H1 (cell line): ENCODE results near the gene ZNF836. TPM values are rescaled to one million over a fixed set of nuclear protein-coding genes. Genes with fewer than 3 reads are reported as not detected.

Experiments
- CTCF ChIA-PET: fragments of 300-600 bp; sonication (Branson Sonifier 250); formaldehyde crosslinking; loops from one replicate; lab custom pipeline; 2021; ENCODE audit not compliant: partially characterized antibody; lab: Charles Lee
- POLR2A ChIA-PET: fragments of 300-600 bp; sonication (Branson Sonifier 250); formaldehyde crosslinking; loops from one replicate; lab custom pipeline; 2021; ENCODE audit warnings: inconsistent platforms; ENCODE audit not compliant: partially characterized antibody; lab: Charles Lee
- DNase-seq, 2 experiments: peaks; one replicate each; pipeline versions ENCODE4 v3.0.0 to v3.0.0-alpha.2; 2010 to 2022; ENCODE audit warnings: low spot score in 2 of 2, low read depth in 1 of 2, mixed read lengths in 1 of 2
- FAIRE-seq: peaks from 2 replicates; lab custom pipeline; 2011; peaks lifted over from hg19 to GRCh38; lab: Jason Lieb, UNC
- H2AFZ ChIP-seq: 2 replicates; pipeline ENCODE4 v1.8.1; 2012; ENCODE audit warnings: low read length, inconsistent platforms
- H2AK5ac ChIP-seq: 2 replicates; pipeline ENCODE4 v1.6.1; 2013; ENCODE audit warnings: low read depth, low read length
- H2BK120ac ChIP-seq: replicated peaks from 2 replicates; pipeline ENCODE3; 2013; ENCODE audit warnings: low read depth, low read length, inconsistent platforms
- H2BK12ac ChIP-seq: 2 replicates; pipeline ENCODE4 v1.6.1; 2013; ENCODE audit warnings: low read depth, low read length
- H2BK15ac ChIP-seq: 2 replicates; pipeline ENCODE4 v1.6.1; 2013; ENCODE audit warnings: low read length
- H2BK20ac ChIP-seq: 2 replicates; pipeline ENCODE4 v1.6.1; 2013; ENCODE audit warnings: low read length
- H2BK5ac ChIP-seq: 2 replicates; pipeline ENCODE4 v1.6.1; 2013; ENCODE audit warnings: low read depth, low read length
- H3K14ac ChIP-seq: 2 replicates; pipeline ENCODE4 v1.6.1; 2013; ENCODE audit warnings: inconsistent platforms; ENCODE audit not compliant: insufficient read length
- H3K18ac ChIP-seq: 2 replicates; pipeline ENCODE4 v1.6.1; 2013; ENCODE audit warnings: low read length; ENCODE audit errors: extremely low read depth
- H3K23ac ChIP-seq: 2 replicates; pipeline ENCODE4 v1.6.1; 2013; ENCODE audit warnings: inconsistent platforms; ENCODE audit not compliant: insufficient read length
- H3K23me2 ChIP-seq: 2 replicates; pipeline ENCODE4 v1.6.1; 2013; ENCODE audit warnings: low read depth, low read length
- H3K27ac ChIP-seq: 2 replicates; pipeline ENCODE4 v1.6.1; 2011; ENCODE audit warnings: low read depth, low read length, inconsistent platforms
- H3K27me3 ChIP-seq, 4 experiments: replicated peaks in 1 of 4; 1 replicate in 1 of 4; 2 replicates in 3 of 4; pipeline versions ENCODE4 v1.6.1 to v1.8.1; 2011 to 2013; ENCODE audit warnings: low read length in 3 of 4, mild to moderate bottlenecking in 3 of 4, inconsistent platforms in 2 of 4, mixed read lengths in 2 of 4, moderate library complexity in 1 of 4; ENCODE audit not compliant: control insufficient read depth in 3 of 4, insufficient read depth in 3 of 4; ENCODE audit errors: extremely low read depth in 1 of 4
- H3K36me3 ChIP-seq, 4 experiments: 2 replicates each; pipeline versions ENCODE4 v1.6.1 to v1.8.1; 2011 to 2013; ENCODE audit warnings: mild to moderate bottlenecking in 4 of 4, low read length in 3 of 4, moderate library complexity in 2 of 4, control low read depth in 1 of 4, inconsistent platforms in 1 of 4; ENCODE audit not compliant: insufficient read depth in 4 of 4, control insufficient read depth in 2 of 4
- H3K4ac ChIP-seq: replicated peaks from 2 replicates; pipeline ENCODE3; 2013; ENCODE audit warnings: low read length, low read depth, mixed read lengths, inconsistent platforms; ENCODE audit not compliant: insufficient read length
- H3K4me1 ChIP-seq, 4 experiments: replicated peaks in 1 of 4; 1 replicate in 1 of 4; 2 replicates in 3 of 4; pipeline versions ENCODE4 v1.6.1 to v1.8.1; 2011 to 2013; ENCODE audit warnings: low read length in 3 of 4, inconsistent platforms in 2 of 4, mixed read lengths in 1 of 4; ENCODE audit not compliant: insufficient read depth in 4 of 4, control insufficient read depth in 3 of 4
- H3K4me2 ChIP-seq, 2 experiments: 2 replicates each; pipeline versions ENCODE4 v1.6.1 to v1.8.1; 2011 to 2013; ENCODE audit warnings: low read depth in 2 of 2, low read length in 2 of 2, control low read depth in 1 of 2, inconsistent platforms in 1 of 2, mild to moderate bottlenecking in 1 of 2; ENCODE audit not compliant: insufficient read depth in 1 of 2
- H3K4me3 ChIP-seq, 4 experiments: fragments of 200-600, 300-600 bp in 1 of 4; sonication (generic), shearing (Covaris generic), sonication (Bioruptor Twin) in 1 of 4; 2 replicates each; pipeline versions ENCODE4 v1.5.1 to v1.8.1; 2011 to 2016; ENCODE audit warnings: low read length in 4 of 4, low read depth in 3 of 4, control low read depth in 2 of 4, inconsistent platforms in 2 of 4, mild to moderate bottlenecking in 2 of 4, mixed read lengths in 1 of 4, moderate library complexity in 1 of 4; ENCODE audit not compliant: insufficient read depth in 2 of 4; ENCODE audit errors: extremely low read depth in 1 of 4
- H3K56ac ChIP-seq: replicated peaks from 2 replicates; pipeline ENCODE3; 2013; ENCODE audit warnings: low read depth, mild to moderate bottlenecking, mixed read lengths, low read length, inconsistent platforms; ENCODE audit not compliant: insufficient read length
- H3K79me1 ChIP-seq: 2 replicates; pipeline ENCODE4 v1.6.1; 2013; ENCODE audit warnings: low read depth, low read length, control low read depth
- H3K79me2 ChIP-seq, 2 experiments: 2 replicates each; pipeline versions ENCODE4 v1.6.1 to v1.8.1; 2012 to 2013; ENCODE audit warnings: low read length in 2 of 2, mild to moderate bottlenecking in 2 of 2, inconsistent platforms in 1 of 2; ENCODE audit not compliant: insufficient read depth in 2 of 2, control insufficient read depth in 1 of 2
- H3K9ac ChIP-seq, 4 experiments: replicated peaks in 1 of 4; 1 replicate in 1 of 4; 2 replicates in 3 of 4; pipeline versions ENCODE4 v1.6.1 to v1.8.1; 2011 to 2013; ENCODE audit warnings: low read depth in 3 of 4, low read length in 3 of 4, control low read depth in 2 of 4, mild to moderate bottlenecking in 2 of 4, moderate library complexity in 2 of 4, inconsistent platforms in 1 of 4; ENCODE audit errors: extremely low read depth in 1 of 4
- H3K9me3 ChIP-seq, 2 experiments: 2 replicates each; pipeline versions ENCODE4 v1.6.1 to v1.8.1; 2012 to 2013; ENCODE audit warnings: mild to moderate bottlenecking in 2 of 2, moderate library complexity in 2 of 2, control low read depth in 1 of 2, inconsistent platforms in 1 of 2, low read depth in 1 of 2, low read length in 1 of 2, mixed read lengths in 1 of 2; ENCODE audit not compliant: insufficient read depth in 2 of 2
- H4K20me1 ChIP-seq, 2 experiments: replicated peaks in 1 of 2; 2 replicates each; pipeline versions ENCODE3 to v1.8.1; 2011 to 2013; ENCODE audit warnings: inconsistent platforms in 2 of 2, low read length in 2 of 2, mild to moderate bottlenecking in 1 of 2; ENCODE audit not compliant: insufficient read depth in 2 of 2, control insufficient read depth in 1 of 2
- H4K5ac ChIP-seq: 2 replicates; pipeline ENCODE4 v1.6.1; 2013; ENCODE audit warnings: low read length, low read depth, mixed read lengths, inconsistent platforms; ENCODE audit not compliant: insufficient read length
- H4K8ac ChIP-seq: 2 replicates; pipeline ENCODE4 v1.8.0; 2013; ENCODE audit warnings: mild to moderate bottlenecking, moderate library complexity, low read length, inconsistent platforms; ENCODE audit not compliant: insufficient read depth; ENCODE audit errors: extremely low read depth
- H4K91ac ChIP-seq: replicated peaks from 2 replicates; pipeline ENCODE3; 2013; ENCODE audit warnings: low read length, mixed read lengths, inconsistent platforms; ENCODE audit not compliant: insufficient read length
- BACH1 ChIP-seq: IDR thresholded peaks from 2 replicates; pipeline ENCODE4 v1.6.1; 2012; ENCODE audit warnings: low read length, improper control_type of control experiment
- CBX5 ChIP-seq: fragments of 300-800, 300-1000 bp; sonication (generic); IDR thresholded peaks from 2 replicates; pipeline ENCODE4 v1.7.1; 2016; ENCODE audit warnings: antibody characterized with exemption, low read length, low read depth
- HDAC2 ChIP-seq, 2 experiments: fragments of 300-600 bp in 1 of 2; sonication (generic) in 1 of 2; IDR thresholded peaks; 2 replicates each; pipeline ENCODE4 v1.6.1; 2011 to 2012; ENCODE audit warnings: low read depth in 2 of 2, low read length in 2 of 2, mild to moderate bottlenecking in 2 of 2, moderate library complexity in 2 of 2, borderline replicate concordance in 1 of 2, inconsistent platforms in 1 of 2
- KDM4A ChIP-seq: IDR thresholded peaks from one replicate; pipeline ENCODE4 v1.7.1; 2012; ENCODE audit warnings: low read depth, mild to moderate bottlenecking, moderate library complexity, low read length, inconsistent platforms; ENCODE audit not compliant: severe bottlenecking
- MAX ChIP-seq: IDR thresholded peaks from 2 replicates; pipeline ENCODE4 v1.6.1; 2012; ENCODE audit warnings: inconsistent platforms
- POLR2AphosphoS5 ChIP-seq: IDR thresholded peaks from 2 replicates; pipeline ENCODE4 v1.6.1; 2011; ENCODE audit warnings: low read depth, low read length
- RXRA ChIP-seq: IDR thresholded peaks from 2 replicates; pipeline ENCODE4 v1.6.1; 2011; ENCODE audit warnings: low read depth, mild to moderate bottlenecking, low read length, moderate library complexity; ENCODE audit not compliant: insufficient read depth
- WGBS, 2 experiments: shearing (Covaris generic) in 1 of 2; methylation state at CpG; one replicate each; pipeline versions ENCODE4 v1.1.6 to v1.1.7; 2013 to 2015; ENCODE audit warnings: low lambda C conversion rate in 2 of 2, mixed read lengths in 2 of 2, inconsistent platforms in 1 of 2, low coverage in 1 of 2, missing lambda C conversion rate in 1 of 2; ENCODE audit not compliant: insufficient replicate concordance in 2 of 2, insufficient coverage in 1 of 2, insufficient read length in 1 of 2; ENCODE audit errors: extremely low coverage in 1 of 2, missing lambda C conversion rate in 1 of 2; 5-methylcytosine and 5-hydroxymethylcytosine counted together
- polyA plus RNA-seq, 7 experiments: library from polyadenylated mRNA; depleted of rRNA in 3 of 7; stranded (reverse) in 5 of 7; unstranded in 2 of 7; fragments of >200 nt in 5 of 7; fragments of 200-250 nt in 2 of 7; gene quantifications; 1 replicate in 5 of 7; 2 replicates in 1 of 7; 4 replicates in 1 of 7; pipeline versions ENCODE4 v1.2.1 to v1.2.3, GENCODE V29; 2011 to 2013; ENCODE audit warnings: missing spikeins in 2 of 7, mixed read lengths in 2 of 7
- total RNA-seq: library from RNA; stranded (reverse); fragmentation: NEBNext Ultra II Directional; extraction: Animal tissue kit (Norgen Biotek cat#: 25700); gene quantifications from 2 replicates; pipeline ENCODE4 v1.2.1, GENCODE V29; 2021

Gene ZNF836
- total and polyA plus RNA-seq, 2 of the 8 experiments (the other 6 are each of a cell fraction or from before 2014, with no cell fraction given) = 5.6 to 27.2 TPM

GRCh38 chr19:52187407-52187806 lies 16.0 kb upstream of the ZNF836 start:
- FAIRE-seq (no peak), DNase-seq (no peak)
- no peak for TF ChIP-seq CBX5
- no peak for TF ChIP-seq BACH1
- TF ChIP-seq HDAC2 (IDR thresholded peaks at IDR 0.05; ENCODE audit: borderline replicate concordance in 1 of 2, low read depth in 2 of 2, low read length in 2 of 2) = no peak
- TF ChIP-seq MAX = no peak
- no peak for TF ChIP-seq POLR2AphosphoS5
- TF ChIP-seq KDM4A = no peak
- TF ChIP-seq RXRA = no peak
- Histone ChIP-seq H4K91ac (no peak overlapping the region), H3K4ac (no peak overlapping the region), H2BK12ac (no peak overlapping the region), H3K36me3 (no peaks in the 10 kb centered on the region), H3K23me2 (peaks cover 15% of the 10 kb centered on the region), H2BK20ac (no peak overlapping the region), H2BK15ac (no peak overlapping the region), H3K79me1 (no peaks in the 10 kb centered on the region; the same call in 1 of the 2 replicates), H3K56ac (no peak overlapping the region), H3K14ac (no peak overlapping the region), H2AFZ (no peak overlapping the region), H4K8ac (no peak overlapping the region), H2AK5ac (no peak overlapping the region; the same call in 1 of the 2 replicates), H3K23ac (no peak overlapping the region), H2BK5ac (no peak overlapping the region), H3K9ac (no peak overlapping the region), H4K20me1 (no peaks in the 10 kb centered on the region), H3K27me3 (no peaks in the 10 kb centered on the region), H2BK120ac (no peak overlapping the region), H3K27ac (no peak overlapping the region), H3K79me2 (peaks cover 10 to 21% of the 10 kb centered on the region in 2 experiments), H3K4me2 (no peak overlapping the region), H3K18ac (no peak overlapping the region), H3K4me1 (peaks cover 3 to 6% (median 5%) of the 10 kb centered on the region in 4 experiments), H4K5ac (no peak overlapping the region), H3K9me3 (no peaks in the 10 kb centered on the region), H3K4me3 (no peak overlapping the region)
- ChIA-PET CTCF (interaction anchor here (3.9 kb wide), 1 partner anchor 49 kb away, joined by 11 read pairs; the partner anchor contains the start of gene ZNF616), POLR2A (interaction anchor here (1.2 to 1.4 kb wide), 2 partner anchors 11 to 15 kb away, joined by 3 read pairs; no protein-coding TSS in a partner anchor)
- 91% methylated on average over 1 of the region's 1 CpG; no CpG with 5 or more reads in 1 of the 2 experiments for WGBS, 2 experiments
